Kidney glomerular epithelial cell (primary cell): ENCODE results near the gene MTMR6.
"Not testable (repeated sequence)": the region's sequence is repeated elsewhere in the genome, so short reads cannot be mapped to it uniquely, and the experiment has no call there.

Experiments
- DNase-seq: peaks from one replicate; lab custom pipeline; 2025; lab: John Stamatoyannopoulos, UW

The MTMR6 gene

DNA sequence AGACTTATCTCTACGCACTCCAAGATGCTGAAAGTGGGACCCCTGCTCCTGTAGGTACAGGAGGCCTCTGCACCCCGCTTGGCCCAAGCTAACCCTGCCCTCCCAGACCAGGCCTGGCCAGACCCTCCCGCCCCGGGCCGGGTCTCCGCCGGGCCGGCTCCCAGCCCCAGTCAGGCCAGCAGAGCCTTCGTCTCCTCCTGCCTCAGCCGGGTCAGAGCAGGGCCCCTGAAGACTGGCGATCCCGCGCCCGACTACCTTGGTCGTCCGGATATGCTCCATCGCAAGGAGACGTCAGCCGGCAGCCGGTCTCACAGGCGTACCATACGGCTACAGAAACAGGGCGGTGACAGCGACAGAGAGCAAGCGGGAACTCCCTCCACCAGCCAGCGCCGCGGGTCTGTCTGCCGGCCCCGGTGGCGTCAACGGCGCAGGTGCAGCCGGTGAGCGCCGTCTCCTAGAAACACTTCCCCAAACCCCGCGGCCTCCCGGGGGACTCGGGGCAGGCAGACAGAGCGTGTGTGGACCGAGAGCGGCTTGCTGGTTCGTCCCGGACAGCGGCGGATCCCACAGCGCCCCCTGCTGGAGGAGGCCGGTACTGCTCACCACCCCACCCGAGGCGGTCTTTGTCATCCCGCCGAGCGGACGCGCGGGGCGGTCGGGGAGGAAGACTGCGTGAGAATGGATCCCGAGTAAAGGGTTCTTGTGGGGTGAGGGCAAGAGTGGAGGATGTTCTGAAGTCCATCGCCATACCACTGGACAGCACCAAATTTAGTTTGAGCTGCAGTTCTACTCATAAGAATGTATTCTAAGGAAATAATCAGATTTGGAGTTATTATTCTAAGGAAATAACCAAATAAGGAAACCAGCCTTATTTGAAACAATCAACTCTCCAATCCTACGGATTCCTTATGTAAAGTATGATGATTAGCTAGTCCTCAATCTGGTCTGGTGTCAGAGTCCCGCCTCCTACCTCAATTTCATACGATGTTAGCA is at the start of gene MTMR6:
TSS of gene MTMR6 (minus strand) at position 520 of the 993 bp plus-strand sequence. CDS start at position 279, 241 bp downstream.
- DNase-seq: peak; percentile 88

- no peak for DNase-seq
These were observed 48.6 kb upstream of the MTMR6 start for GRCh38 chr13:25335856-25336255.

DNA sequence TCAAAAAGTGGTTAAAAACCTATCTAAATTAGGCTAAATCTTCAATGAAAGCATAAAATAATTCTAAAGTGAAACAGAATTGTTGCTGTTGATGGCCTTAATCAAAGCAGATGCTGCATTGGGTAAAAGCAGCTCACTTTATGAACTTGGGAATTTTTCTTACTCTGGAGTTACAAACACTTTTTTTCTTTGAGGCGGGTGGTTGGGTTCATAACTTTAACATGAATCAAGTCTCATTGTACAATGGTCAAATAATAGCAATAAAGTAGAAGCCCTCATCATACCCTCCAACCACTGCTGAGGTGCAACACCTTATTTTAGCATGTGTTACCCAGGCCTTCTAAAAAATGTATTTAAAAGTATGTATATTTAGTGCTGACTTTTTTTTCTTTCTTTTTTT is 43.3 kb upstream of the MTMR6 start:
- peak; percentile 59 for DNase-seq

DNA sequence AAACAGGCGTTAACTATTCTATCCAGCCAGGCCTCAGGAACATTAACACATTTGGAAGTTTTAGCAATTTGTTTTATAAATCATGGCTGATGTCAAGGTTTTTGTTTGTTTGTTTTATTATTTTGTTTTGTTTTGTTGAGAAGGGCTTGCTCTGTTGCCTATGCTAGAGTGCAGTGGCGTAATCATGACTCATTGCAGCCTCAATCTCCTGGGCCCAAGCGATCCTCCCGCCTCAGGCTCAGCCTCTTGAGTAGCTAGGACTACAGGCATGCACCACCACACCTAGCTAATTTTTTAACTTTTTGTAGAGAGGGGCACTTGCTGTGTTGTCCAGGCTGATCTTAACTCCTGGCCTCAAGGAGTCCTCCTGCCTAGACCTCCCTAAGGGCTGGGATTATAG is 42.4 kb upstream of the MTMR6 start:
- DNase-seq: no peak

GRCh38 chr13:25324100-25324499 is 36.8 kb upstream of the MTMR6 start:
- DNase-seq: no peak

DNA sequence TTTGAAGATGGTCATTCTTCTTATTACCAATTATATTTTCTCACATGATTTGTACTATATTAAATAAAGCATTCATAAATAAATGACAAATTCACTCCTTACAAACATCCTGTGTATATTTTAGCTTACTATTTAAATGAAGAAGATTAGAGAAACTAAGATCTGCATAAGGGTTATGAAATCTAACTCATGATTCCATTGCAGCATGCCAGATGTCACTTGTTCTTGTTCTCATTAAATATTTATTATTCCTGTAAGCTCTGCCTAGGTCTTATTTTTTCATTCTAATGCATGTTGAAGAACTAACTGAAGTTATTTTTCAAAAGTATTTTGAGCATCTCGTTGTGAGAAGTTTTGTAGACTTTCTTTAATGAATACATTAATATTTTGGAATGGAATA is 32.5 kb upstream of the MTMR6 start:
- DNase-seq: no peak

- DNase-seq: not testable (repeated sequence)
These were observed 31.7 kb upstream of the MTMR6 start for GRCh38 chr13:25318946-25319345.

DNA sequence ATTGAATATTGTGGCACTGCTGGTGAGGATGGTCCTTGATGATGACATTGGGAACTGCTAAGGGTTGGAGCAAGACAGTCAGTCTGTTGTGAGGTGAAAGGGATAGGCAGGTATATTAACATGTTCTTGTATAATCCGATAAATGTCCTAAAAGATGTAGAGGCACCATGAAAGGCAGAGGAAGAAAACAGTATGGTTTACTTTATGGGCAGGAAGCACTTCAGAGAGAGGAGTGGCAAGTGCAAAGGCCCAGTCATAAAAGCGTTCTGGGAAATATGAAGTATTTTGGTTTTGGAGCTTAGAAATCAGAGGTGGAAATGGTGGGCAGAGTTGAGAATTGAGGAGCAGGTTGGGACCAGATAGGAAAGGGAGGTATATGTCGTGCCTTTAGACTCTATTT is 23.6 kb upstream of the MTMR6 start:
- DNase-seq: no peak

GRCh38 chr13:25306671-25307464 is 19.6 kb upstream of the MTMR6 start:
- no peak for DNase-seq

DNA sequence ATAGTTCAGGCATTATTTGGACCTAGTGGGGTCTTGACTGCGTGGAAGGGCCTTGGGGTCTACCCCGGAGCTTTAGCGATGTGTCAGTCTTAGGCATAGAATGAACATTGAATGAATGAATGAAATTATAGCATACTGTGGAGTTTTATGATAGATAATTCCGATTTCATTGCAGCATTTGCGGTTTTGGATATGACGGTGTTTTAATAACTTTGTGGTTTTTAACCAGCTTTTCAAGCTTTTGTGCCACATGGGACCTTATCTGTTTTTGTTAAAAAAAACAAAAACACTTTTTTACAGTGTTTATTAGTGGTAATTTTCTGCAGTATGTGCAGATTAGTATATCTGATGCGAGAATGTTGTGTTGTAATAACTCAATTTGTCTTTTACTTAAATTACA is 14.8 kb upstream of the MTMR6 start:
- no peak for DNase-seq

GRCh38 chr13:25301347-25302113 is 14.2 kb upstream of the MTMR6 start, which contains the start of gene NUP58:
TSS of gene NUP58 (plus strand) at chr13:25301625. CDS start at chr13:25301774, 149 bp downstream.
- DNase-seq: peak; percentile 91

GRCh38 chr13:25300861-25301346 is 13.6 kb upstream of the MTMR6 start:
- no peak for DNase-seq

- DNase-seq: no peak
These were observed 8.4 kb upstream of the MTMR6 start for GRCh38 chr13:25295701-25296100.

DNA sequence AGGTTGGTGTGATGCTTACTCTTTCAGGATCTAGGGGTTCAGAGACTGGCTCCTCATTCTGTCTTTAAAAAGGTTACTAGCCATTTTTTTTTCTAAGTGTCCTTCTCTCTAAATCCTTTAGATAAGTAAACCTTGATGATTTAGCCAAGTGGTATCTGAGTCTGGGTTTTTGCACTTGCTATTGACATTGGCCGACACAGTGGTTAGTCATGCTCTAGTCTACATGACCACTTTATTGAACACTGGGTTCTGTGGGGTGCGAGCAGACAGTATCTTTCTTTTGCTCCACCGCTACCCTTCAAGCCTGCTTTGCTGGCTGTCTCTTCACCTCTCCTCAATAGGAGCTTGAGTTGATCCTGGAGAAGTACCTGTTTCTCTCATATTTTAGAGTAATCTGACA is 7.9 kb upstream of the MTMR6 start:
- DNase-seq: no peak

GRCh38 chr13:25292301-25292700 is 5.0 kb upstream of the MTMR6 start:
- peak; percentile 75 for DNase-seq

GRCh38 chr13:25291691-25292090 is 4.4 kb upstream of the MTMR6 start:
- no peak for DNase-seq

- DNase-seq: no peak
These were observed 1.7 kb upstream of the MTMR6 start for GRCh38 chr13:25288966-25289365.

- peak; percentile 22 for DNase-seq
These were observed 850 bp downstream of the MTMR6 start for GRCh38 chr13:25286308-25286968.

GRCh38 chr13:25281935-25282332 is 5.4 kb downstream of the MTMR6 start:
- DNase-seq: no peak

DNA sequence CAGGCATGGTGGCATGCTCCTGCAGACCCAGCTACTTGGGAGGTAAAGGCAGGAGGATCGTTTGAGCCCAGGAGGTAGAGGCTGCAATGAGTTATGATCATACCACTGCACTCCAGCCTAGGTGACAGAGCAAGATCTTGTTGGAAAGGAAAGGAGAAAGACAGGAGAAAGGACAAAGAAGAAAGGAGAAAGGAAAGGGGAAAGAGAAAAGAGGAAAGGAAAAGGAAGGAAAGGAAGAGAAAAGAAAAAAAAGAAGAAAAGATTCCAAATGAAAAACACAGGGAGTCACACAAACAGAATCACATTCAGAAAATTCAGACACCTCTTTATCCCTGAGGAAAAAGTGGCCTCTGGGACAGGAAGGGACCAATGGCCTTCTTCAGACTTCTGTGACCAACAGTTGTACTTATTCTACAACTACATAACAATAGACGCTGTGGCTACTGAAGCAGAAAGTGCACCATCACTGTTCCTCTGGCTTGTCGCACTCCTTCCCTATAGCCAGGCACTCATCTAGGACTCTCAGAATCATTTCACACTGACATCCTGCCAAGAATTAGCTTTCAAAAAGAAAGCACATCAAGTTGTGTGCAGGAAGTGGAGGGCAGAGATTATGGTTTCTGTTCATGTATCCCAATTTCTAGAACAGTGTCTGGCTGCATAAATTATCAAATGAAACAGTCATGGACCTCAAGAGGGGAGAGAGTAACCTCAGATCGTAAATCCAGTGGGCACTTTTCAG is 5.9 kb downstream of the MTMR6 start:
- no peak for DNase-seq

DNA sequence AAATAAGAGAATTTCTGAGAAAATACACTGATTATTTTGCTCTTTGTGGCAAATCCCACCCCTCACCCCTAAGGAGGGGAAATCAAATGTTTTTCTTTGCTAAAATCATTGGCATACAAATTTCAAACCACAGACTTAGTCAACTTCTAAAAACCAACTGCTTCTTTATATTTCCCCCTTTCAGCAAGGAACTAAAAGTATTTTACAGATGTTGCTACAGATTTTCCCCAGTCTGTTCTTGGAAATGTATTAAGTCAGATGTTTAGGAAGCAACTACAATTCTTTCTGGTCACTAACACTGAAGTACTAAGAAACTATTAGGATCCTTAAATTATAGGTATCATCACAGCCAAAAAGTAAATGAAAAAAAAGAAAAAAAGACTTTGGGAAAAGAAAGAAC is 6.9 kb downstream of the MTMR6 start:
- no peak for DNase-seq
